T-helper 2 cell (primary cell): Measurements from ENCODE around the gene AVEN.
"Not testable (repeated sequence)": the region's sequence is repeated elsewhere in the genome, so short reads cannot be mapped to it uniquely, and the experiment has no call there.

ENCODE experiments used
- DNase-seq, 5 experiments: peaks; one replicate each; pipeline versions ENCODE4 v3.0.0 to v3.0.0-alpha.2; 2012 to 2022

AVEN gene

GRCh38 chr15:34039790-34040113, 748 bp upstream of the AVEN start:
- no peak for DNase-seq

GRCh38 chr15:34038023-34038870, 757 bp downstream of the AVEN start:
- DNase-seq: peak; percentile 36 to 91 (median 57)

GRCh38 chr15:34031987-34032760, 6.8 kb downstream of the AVEN start:
- DNase-seq: no peak

- DNase-seq: no peak
Measured at GRCh38 chr15:34027606-34028005, 11.4 kb downstream of the AVEN start.

GRCh38 chr15:34025252-34025651, 13.8 kb downstream of the AVEN start:
- no peak for DNase-seq

- DNase-seq: no peak
Measured at GRCh38 chr15:34023907-34024306, 15.1 kb downstream of the AVEN start.

GRCh38 chr15:34019369-34019990, 19.5 kb downstream of the AVEN start:
- no peak for DNase-seq

- DNase-seq: not testable (repeated sequence)
Measured at GRCh38 chr15:34018738-34019137, 20.3 kb downstream of the AVEN start.

- DNase-seq: peak in 2 of 5 experiments; percentile 71 to 89
Measured at GRCh38 chr15:34018021-34018645, 20.9 kb downstream of the AVEN start.

GRCh38 chr15:34014556-34014955, 24.4 kb downstream of the AVEN start:
- DNase-seq: no peak

GRCh38 chr15:34013746-34014145, 25.3 kb downstream of the AVEN start:
- DNase-seq: no peak

- DNase-seq: no peak
Measured at GRCh38 chr15:34012461-34013028, 26.5 kb downstream of the AVEN start.

GRCh38 chr15:34011481-34011880, 27.5 kb downstream of the AVEN start:
- DNase-seq: no peak

GRCh38 chr15:34010921-34011320, 28.1 kb downstream of the AVEN start:
- DNase-seq: no peak

GRCh38 chr15:34009656-34010055, 29.3 kb downstream of the AVEN start:
- no peak for DNase-seq

GRCh38 chr15:34006381-34006780, 32.6 kb downstream of the AVEN start:
- DNase-seq: no peak

- no peak for DNase-seq
Measured at GRCh38 chr15:34001536-34001935, 37.5 kb downstream of the AVEN start.

GRCh38 chr15:33995666-33996065, 43.3 kb downstream of the AVEN start:
- not testable (repeated sequence) for DNase-seq

- DNase-seq: peak in 1 of 5 experiments; percentile 28
Measured at GRCh38 chr15:33994005-33994615, 44.9 kb downstream of the AVEN start.

- DNase-seq: no peak
Measured at GRCh38 chr15:33988384-33988783, 50.6 kb downstream of the AVEN start.

- DNase-seq: no peak
Measured at GRCh38 chr15:33987444-33987843, 51.6 kb downstream of the AVEN start.

- no peak for DNase-seq
Measured at GRCh38 chr15:33985751-33986150, 53.3 kb downstream of the AVEN start.
